SJCRH30 (cell line): ENCODE results near the gene TRIP13. TPM values are rescaled to one million over a fixed set of nuclear protein-coding genes. Genes with fewer than 3 reads are reported as not detected.

Experiments used
- DNase-seq, 2 experiments: peaks; one replicate each; pipeline ENCODE4 v3.0.0-alpha.2; 2015 to 2020
- H3K27ac ChIP-seq: fragments of 250-450 bp; sonication (Bioruptor Pico); 2 replicates; pipeline ENCODE4 v1.5.1; 2020; ENCODE audit warnings: mild to moderate bottlenecking, moderate library complexity
- H3K27me3 ChIP-seq: fragments of 250-450 bp; sonication (Bioruptor Pico); 2 replicates; pipeline ENCODE4 v1.5.1; 2020; ENCODE audit warnings: mild to moderate bottlenecking, moderate library complexity
- H3K36me3 ChIP-seq: fragments of 250-450 bp; sonication (Bioruptor Pico); 2 replicates; pipeline ENCODE4 v1.5.1; 2020; ENCODE audit warnings: mild to moderate bottlenecking, moderate library complexity
- H3K4me1 ChIP-seq: fragments of 250-450 bp; sonication (Bioruptor Pico); 2 replicates; pipeline ENCODE4 v1.5.1; 2020; ENCODE audit warnings: mild to moderate bottlenecking, moderate library complexity
- H3K4me3 ChIP-seq: fragments of 250-450 bp; sonication (Bioruptor Pico); 2 replicates; pipeline ENCODE4 v1.5.1; 2020; ENCODE audit warnings: mild to moderate bottlenecking, moderate library complexity
- H3K9me3 ChIP-seq: fragments of 250-450 bp; sonication (Bioruptor Pico); replicated peaks from 2 replicates; pipeline ENCODE4 v1.5.1; 2020; ENCODE audit warnings: mild to moderate bottlenecking, moderate library complexity
- total RNA-seq: library from RNA; depleted of rRNA; stranded (reverse); fragments of >200 nt; shearing (Covaris generic); gene quantifications from 2 replicates; pipeline ENCODE4 v1.2.3, GENCODE V29; 2014

The TRIP13 gene
- total RNA-seq, 1 experiment from 2014 or later = 47.5 TPM

- DNase-seq = no peak
- no peaks in the 10 kb centered on the region for H3K4me1 ChIP-seq
- peaks cover 44% of the 10 kb centered on the region for H3K36me3 ChIP-seq
- H3K27me3 ChIP-seq = no peaks in the 10 kb centered on the region
- H3K4me3 ChIP-seq = no peak overlapping the region
- H3K27ac ChIP-seq = no peak overlapping the region
- no peaks in the 10 kb centered on the region for H3K9me3 ChIP-seq
These were observed 3.5 kb upstream of the TRIP13 start for GRCh38 chr5:889075-889710.

GRCh38 chr5:891117-891836, 1.4 kb upstream of the TRIP13 start:
- no peak for DNase-seq
- Histone ChIP-seq H3K4me1 (no peaks in the 10 kb centered on the region), H3K36me3 (peaks cover 25% of the 10 kb centered on the region), H3K4me3 (peak overlapping the region; percentile 91), H3K27ac (no peak overlapping the region), H3K27me3 (no peaks in the 10 kb centered on the region), H3K9me3 (no peaks in the 10 kb centered on the region)

GRCh38 chr5:891837-892393, 769 bp upstream of the TRIP13 start:
- H3K4me1 ChIP-seq = no peaks in the 10 kb centered on the region
- H3K27ac ChIP-seq = peak overlapping the region; percentile 79
- H3K9me3 ChIP-seq = no peaks in the 10 kb centered on the region
- H3K4me3 ChIP-seq = peak overlapping the region; percentile 91
- H3K27me3 ChIP-seq = no peaks in the 10 kb centered on the region
- H3K36me3 ChIP-seq = peaks cover 21% of the 10 kb centered on the region
- peak in 1 of 2 experiments; percentile 20 for DNase-seq

- H3K36me3 ChIP-seq = peaks cover 16% of the 10 kb centered on the region
- H3K4me1 ChIP-seq = no peaks in the 10 kb centered on the region
- no peaks in the 10 kb centered on the region for H3K9me3 ChIP-seq
- H3K4me3 ChIP-seq = peak overlapping the region; percentile 91
- peak overlapping the region; percentile 79 for H3K27ac ChIP-seq
- DNase-seq = no peak
- H3K27me3 ChIP-seq = no peaks in the 10 kb centered on the region
These were observed 438 bp downstream of the TRIP13 start for GRCh38 chr5:893137-893506.

GRCh38 chr5:893711-894110, 1.0 kb downstream of the TRIP13 start:
- Histone ChIP-seq H3K27me3 (no peaks in the 10 kb centered on the region), H3K4me1 (no peaks in the 10 kb centered on the region), H3K4me3 (peak overlapping the region; percentile 91), H3K27ac (no peak overlapping the region), H3K9me3 (no peaks in the 10 kb centered on the region), H3K36me3 (peaks cover 10% of the 10 kb centered on the region)
- DNase-seq = no peak

- no peaks in the 10 kb centered on the region for H3K9me3 ChIP-seq
- no peak overlapping the region for H3K4me3 ChIP-seq
- no peak for DNase-seq
- H3K27me3 ChIP-seq = no peaks in the 10 kb centered on the region
- no peak overlapping the region for H3K27ac ChIP-seq
- H3K36me3 ChIP-seq = no peaks in the 10 kb centered on the region; the same call in 1 of the 2 replicates
- no peaks in the 10 kb centered on the region for H3K4me1 ChIP-seq
These were observed 8.1 kb downstream of the TRIP13 start for GRCh38 chr5:900781-901180.

- H3K4me1 ChIP-seq = no peaks in the 10 kb centered on the region
- no peaks in the 10 kb centered on the region for H3K9me3 ChIP-seq
- no peaks in the 10 kb centered on the region; the same call in 1 of the 2 replicates for H3K36me3 ChIP-seq
- H3K27ac ChIP-seq = no peak overlapping the region
- no peaks in the 10 kb centered on the region for H3K27me3 ChIP-seq
- H3K4me3 ChIP-seq = no peak overlapping the region
- DNase-seq = no peak
These were observed 9.6 kb downstream of the TRIP13 start for GRCh38 chr5:902129-902916.

GRCh38 chr5:903756-904096, 11.0 kb downstream of the TRIP13 start:
- DNase-seq = no peak
- Histone ChIP-seq H3K4me1 (no peaks in the 10 kb centered on the region), H3K27ac (no peak overlapping the region), H3K27me3 (no peaks in the 10 kb centered on the region), H3K4me3 (no peak overlapping the region), H3K36me3 (no peaks in the 10 kb centered on the region; the same call in 1 of the 2 replicates), H3K9me3 (no peaks in the 10 kb centered on the region)

GRCh38 chr5:905139-905642, 12.5 kb downstream of the TRIP13 start:
- no peak for DNase-seq
- Histone ChIP-seq H3K4me1 (no peaks in the 10 kb centered on the region), H3K36me3 (no peaks in the 10 kb centered on the region; the same call in 1 of the 2 replicates), H3K27me3 (no peaks in the 10 kb centered on the region), H3K27ac (no peak overlapping the region), H3K9me3 (no peaks in the 10 kb centered on the region), H3K4me3 (no peak overlapping the region)

GRCh38 chr5:907366-907910, 14.8 kb downstream of the TRIP13 start:
- Histone ChIP-seq H3K27me3 (no peaks in the 10 kb centered on the region), H3K36me3 (no peaks in the 10 kb centered on the region; the same call in 1 of the 2 replicates), H3K9me3 (no peaks in the 10 kb centered on the region), H3K4me1 (no peaks in the 10 kb centered on the region), H3K27ac (no peak overlapping the region), H3K4me3 (no peak overlapping the region)
- DNase-seq = no peak

- no peaks in the 10 kb centered on the region for H3K4me1 ChIP-seq
- no peak for DNase-seq
- no peaks in the 10 kb centered on the region; the same call in 1 of the 2 replicates for H3K36me3 ChIP-seq
- no peak overlapping the region for H3K27ac ChIP-seq
- no peaks in the 10 kb centered on the region for H3K9me3 ChIP-seq
- no peak overlapping the region for H3K4me3 ChIP-seq
- no peaks in the 10 kb centered on the region for H3K27me3 ChIP-seq
These were observed 15.5 kb downstream of the TRIP13 start for GRCh38 chr5:908172-908571.

- Histone ChIP-seq H3K27ac (no peak overlapping the region), H3K36me3 (no peaks in the 10 kb centered on the region; the same call in 1 of the 2 replicates), H3K9me3 (no peaks in the 10 kb centered on the region), H3K4me3 (no peak overlapping the region), H3K27me3 (no peaks in the 10 kb centered on the region), H3K4me1 (no peaks in the 10 kb centered on the region)
- no peak for DNase-seq
These were observed 16.4 kb downstream of the TRIP13 start for GRCh38 chr5:909086-909485.

GRCh38 chr5:909994-910768, 17.5 kb downstream of the TRIP13 start:
- DNase-seq = no peak
- H3K4me3 ChIP-seq = no peak overlapping the region
- no peaks in the 10 kb centered on the region for H3K9me3 ChIP-seq
- no peaks in the 10 kb centered on the region for H3K36me3 ChIP-seq
- H3K27me3 ChIP-seq = no peaks in the 10 kb centered on the region
- H3K27ac ChIP-seq = no peak overlapping the region
- H3K4me1 ChIP-seq = no peaks in the 10 kb centered on the region

GRCh38 chr5:910769-911160, 18.1 kb downstream of the TRIP13 start:
- Histone ChIP-seq H3K4me1 (no peaks in the 10 kb centered on the region), H3K36me3 (no peaks in the 10 kb centered on the region), H3K27ac (no peak overlapping the region), H3K4me3 (no peak overlapping the region), H3K27me3 (no peaks in the 10 kb centered on the region), H3K9me3 (no peaks in the 10 kb centered on the region)
- no peak for DNase-seq
